Femur (tissue), 1 donor: ENCODE measurements around the gene FMN1.

Experiments
- DNase-seq: peaks from one replicate; pipeline ENCODE4 v3.0.0-alpha.2; 2017

The FMN1 gene

GRCh38 chr15:32716216-32716914 is 478.1 kb downstream of the FMN1 start:
- no peak for DNase-seq
